Measurements from ENCODE around the gene FBL.

FBL gene

GRCh38 chr19:39842693-39843435 lies 3.3 kb downstream of the FBL start:
- no peak for DNase-seq (ENCODE audit: low read depth)

DNA sequence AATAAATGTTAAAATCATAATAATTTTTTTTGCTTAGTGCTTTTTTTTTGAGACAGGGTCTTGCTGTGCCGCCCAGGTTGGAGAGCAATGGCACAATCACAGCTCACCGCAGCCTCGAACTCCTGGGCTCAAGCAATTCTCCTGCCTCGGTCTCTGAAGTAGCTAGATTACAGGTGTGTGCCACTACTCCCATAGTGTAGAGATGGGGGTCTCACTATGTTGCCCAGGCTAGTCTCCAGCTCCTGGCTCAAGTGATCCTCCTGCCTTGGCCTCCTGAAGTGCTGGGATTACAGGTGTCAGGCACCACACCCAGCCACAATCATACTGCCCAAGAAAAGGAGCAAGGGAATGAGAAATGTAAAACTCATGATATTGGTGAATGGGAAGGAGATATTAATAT lies 5.1 kb downstream of the FBL start:
- DNase-seq (ENCODE audit: low read depth): no peak

DNA sequence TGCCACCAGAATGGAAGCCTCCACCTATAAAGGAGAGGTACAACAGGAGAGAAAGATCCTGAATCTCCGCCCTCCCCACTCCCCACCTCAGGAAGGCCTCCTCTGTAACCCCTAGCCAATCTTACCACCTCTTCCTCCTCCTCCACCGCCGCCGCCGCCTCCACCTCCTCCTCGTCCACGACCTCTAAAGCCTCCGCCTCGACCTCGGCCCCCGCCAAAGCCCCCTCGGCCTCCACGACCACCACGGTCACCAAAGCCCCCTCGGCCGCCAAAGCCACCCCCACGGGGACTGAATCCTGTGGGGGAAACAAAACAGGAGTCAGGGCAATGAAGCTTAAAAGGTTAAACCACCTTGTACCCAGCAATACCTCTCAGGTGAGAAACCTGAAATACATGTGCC lies 5.7 kb downstream of the FBL start:
- DNase-seq (ENCODE audit: low read depth): no peak

DNA sequence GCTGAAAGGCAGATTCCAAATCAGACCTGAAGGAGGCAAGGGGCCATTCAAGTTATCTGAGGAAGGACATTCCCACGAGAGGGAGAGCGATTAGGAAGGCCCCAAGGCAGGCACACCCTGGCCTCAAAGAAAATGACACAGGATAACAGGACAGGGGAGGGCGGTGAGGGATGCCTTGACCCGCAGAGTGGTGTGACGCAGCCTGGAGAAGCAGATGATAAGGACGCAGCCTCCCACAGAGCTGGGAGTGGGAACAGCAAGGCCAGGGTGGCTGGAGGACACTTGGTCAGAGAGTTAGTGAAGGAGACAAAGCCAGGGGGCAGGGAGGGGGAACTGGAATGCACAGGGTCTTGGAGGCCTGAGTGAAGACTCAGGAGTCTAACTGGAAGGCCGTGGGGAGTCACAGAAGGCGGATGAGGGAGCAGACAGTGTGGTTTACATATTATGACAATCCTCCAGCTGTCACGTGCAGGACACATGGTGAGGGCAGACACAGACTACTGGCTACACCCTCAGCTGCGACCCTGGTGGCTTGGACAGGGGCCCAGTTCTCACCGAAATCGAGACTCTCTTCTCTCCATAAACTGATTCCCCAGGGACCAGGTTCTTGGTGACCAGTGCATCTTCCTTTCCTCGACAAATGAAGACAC lies 6.4 kb downstream of the FBL start:
- DNase-seq (ENCODE audit: low read depth): no peak

GRCh38 chr19:39838569-39838968 lies 7.6 kb downstream of the FBL start:
- no peak for DNase-seq (ENCODE audit: low read depth)

DNA sequence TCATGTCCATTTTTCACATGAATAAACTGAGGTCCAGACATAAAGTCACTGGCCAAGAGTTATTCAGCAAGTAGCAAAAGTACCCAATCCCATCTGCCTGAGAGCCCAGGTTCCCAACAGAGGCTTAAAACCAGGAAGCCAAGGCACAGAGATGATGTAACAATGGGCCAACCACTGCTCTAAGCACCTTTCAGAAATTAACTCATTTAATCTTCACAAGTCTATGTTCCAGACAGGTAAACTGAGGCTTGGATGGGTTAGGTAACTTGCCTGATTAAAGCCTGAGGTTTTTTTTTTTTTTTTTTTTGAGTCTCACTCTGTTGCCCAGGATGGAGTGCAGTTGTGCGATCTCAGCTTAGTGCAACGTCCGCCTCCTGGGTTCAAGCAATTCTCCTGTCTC lies 8.2 kb downstream of the FBL start:
- no peak for DNase-seq (ENCODE audit: low read depth)

DNA sequence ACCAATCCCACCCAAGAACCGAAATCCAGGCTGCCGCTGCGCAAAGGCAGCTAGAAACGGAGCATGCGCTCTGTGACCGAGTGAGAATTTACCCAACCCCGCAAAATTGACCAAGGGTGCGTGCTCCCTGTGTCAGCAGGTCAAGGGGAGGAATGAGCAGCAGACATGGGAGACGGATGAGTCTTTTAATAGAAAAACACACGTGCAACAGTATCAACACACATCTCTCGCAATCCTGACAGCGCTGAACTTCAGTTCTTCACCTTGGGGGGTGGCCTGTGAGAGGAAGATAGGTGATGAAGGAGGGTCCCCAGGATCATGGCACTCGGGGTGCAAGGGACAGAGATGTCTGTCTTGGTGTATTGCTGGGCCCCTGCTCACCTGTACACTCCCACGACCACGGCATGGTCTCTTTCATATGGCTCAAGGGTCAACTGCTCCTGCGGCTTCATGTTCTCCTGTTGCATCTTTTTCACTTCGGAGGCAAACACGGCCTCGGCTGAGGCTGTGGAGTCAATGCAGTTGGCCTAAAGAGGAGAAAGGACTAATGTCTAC lies 11.8 kb downstream of the FBL start:
- DNase-seq (ENCODE audit: low read depth): no peak

GRCh38 chr19:39833464-39834286 lies 12.5 kb downstream of the FBL start, which contains the start of gene DYRK1B:
Gene DYRK1B, minus strand, starts transcription at chr19:39834162. Its CDS starts 2,295 bp downstream, at chr19:39831867.
- no peak for DNase-seq (ENCODE audit: low read depth)

- DNase-seq (ENCODE audit: low read depth): no peak
These were observed 13.1 kb downstream of the FBL start for GRCh38 chr19:39833160-39833463.

DNA sequence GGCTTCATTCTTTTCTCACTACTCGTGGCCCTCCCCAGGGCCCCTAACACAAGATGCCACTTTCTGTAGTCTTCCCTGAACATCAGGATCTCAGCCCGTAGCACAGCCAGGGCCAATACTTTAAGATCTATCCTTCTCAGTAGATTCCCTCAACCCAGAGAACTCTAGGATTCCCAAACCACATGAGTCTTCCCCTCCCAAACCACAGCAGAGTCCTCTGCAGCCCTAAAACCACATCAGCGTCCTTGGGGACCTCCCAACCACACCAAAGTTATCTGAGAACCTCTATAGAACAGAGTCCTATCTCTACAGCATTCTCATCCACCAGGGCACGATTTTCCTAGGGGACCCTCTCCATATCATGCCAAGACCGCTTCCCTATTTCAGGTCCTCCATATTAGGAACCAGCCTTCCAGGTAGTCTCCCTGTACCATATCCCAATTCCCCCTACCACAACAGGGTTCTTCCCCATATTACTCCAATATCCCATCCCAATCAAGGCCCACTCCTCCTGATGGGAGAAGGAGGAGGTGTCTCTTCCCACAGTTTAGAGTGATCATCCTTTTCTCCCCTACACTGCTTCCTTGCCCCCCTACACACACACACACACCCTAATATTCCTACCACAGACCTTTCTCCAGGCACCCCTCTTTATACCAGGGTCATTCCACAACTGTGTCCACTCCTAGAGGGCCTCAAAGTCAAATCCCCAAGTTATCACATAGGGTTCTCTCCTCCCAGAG lies 13.7 kb downstream of the FBL start:
- DNase-seq (ENCODE audit: low read depth): no peak

DNA sequence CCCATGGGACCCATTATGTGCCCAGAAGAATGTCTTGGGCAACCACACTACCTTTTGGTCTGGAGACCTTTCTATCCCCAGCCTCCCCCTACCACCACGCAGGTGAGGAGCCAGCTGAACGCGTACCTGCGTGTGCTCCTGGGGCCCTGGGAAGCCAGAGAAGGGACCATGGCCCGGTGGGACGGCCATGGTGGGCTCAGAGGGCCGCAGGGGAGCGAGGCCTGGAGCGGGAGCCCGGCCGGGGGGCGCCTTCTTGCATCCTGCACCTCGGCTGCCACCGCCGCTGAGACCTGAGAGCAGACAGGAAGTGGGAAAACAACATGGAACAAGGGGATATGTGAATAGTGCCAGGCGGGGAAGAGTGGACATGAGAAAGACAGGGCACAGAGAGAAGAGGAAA lies 14.5 kb downstream of the FBL start:
- no peak for DNase-seq (ENCODE audit: low read depth)

DNA sequence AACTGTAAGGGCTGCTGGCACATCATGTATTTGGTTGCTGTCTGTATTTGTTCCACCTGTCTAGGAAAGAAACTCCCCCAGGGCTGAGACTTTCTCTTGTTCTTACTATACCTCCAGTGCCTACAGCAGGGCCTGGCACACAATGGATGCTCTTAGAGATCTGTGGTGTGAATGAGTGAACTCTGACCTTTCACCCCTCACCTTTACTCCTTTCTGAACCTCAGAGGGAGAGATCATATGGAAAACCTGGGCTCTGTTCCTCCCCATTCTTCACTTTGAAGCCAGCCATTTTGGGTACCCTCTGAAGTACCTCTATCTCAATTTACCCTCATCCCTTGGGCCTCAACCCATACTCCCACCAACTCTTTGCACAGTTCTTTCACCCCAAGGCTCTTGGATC lies 15.3 kb downstream of the FBL start:
- DNase-seq (ENCODE audit: low read depth): no peak

DNA sequence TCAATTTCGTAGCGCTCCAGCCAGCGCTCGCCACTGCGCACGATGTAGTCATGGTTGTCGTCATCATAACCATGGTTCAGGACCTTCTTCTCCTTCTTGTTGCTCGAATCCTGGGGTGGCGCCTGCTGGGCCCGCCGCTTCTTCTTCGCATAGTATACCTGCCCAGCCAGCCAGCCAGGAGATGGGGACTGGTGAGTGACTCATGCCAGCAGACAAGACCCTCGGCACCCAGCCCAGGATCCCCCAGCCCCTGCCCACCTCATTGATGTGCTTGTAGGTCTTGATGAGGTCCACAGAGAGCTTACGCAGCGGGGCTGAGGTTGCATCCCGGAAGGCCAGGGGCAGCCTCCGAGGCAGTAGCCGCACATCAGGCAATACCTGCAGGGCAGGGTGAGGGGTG lies 15.8 kb downstream of the FBL start:
- DNase-seq (ENCODE audit: low read depth): no peak

DNA sequence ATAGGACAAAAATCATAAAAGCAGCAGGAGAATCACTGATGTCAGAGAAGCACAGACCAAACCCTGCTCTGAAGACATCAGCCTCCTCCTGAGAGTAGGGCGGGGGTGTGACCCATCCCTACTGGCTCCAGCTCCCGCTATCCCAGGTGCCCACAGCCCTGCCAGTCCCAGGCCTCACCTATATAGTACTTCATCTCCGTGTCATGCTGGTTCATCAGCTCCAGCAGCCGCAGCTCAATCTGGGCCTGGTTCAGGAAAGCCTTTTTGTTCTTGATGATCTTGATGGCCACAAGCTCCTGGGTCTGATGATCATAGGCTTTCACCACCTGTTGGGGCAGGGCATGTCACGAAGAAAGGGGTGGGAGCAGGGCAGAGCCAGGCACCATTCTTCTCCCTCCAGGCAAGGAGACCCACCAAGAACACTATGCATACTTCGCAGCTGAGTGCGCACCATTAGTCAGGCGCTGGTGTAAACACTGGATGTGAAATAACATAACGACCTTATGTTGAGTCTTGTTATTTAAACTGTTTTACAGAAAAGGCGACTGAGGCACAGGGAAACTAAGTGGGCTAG lies 16.4 kb downstream of the FBL start:
- DNase-seq (ENCODE audit: low read depth): no peak

DNA sequence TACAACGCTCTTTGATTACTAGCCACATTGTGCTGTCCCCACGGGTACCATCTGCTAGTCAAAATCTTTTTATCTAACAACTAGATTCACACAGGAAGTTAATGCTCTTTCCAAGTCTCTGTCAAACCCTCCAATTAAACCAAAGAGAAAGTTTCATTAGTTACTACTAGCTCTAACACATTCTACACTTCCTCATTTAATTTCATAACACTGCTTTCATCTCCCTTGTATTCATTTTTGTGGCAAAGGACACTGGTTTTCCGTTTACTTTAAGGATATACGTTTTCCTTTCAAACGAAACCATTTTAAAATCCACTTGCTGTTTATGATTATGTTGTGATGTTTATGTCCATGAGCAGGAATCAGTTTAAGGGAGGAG lies 17.5 kb downstream of the FBL start:
- DNase-seq (ENCODE audit: low read depth): no peak

DNA sequence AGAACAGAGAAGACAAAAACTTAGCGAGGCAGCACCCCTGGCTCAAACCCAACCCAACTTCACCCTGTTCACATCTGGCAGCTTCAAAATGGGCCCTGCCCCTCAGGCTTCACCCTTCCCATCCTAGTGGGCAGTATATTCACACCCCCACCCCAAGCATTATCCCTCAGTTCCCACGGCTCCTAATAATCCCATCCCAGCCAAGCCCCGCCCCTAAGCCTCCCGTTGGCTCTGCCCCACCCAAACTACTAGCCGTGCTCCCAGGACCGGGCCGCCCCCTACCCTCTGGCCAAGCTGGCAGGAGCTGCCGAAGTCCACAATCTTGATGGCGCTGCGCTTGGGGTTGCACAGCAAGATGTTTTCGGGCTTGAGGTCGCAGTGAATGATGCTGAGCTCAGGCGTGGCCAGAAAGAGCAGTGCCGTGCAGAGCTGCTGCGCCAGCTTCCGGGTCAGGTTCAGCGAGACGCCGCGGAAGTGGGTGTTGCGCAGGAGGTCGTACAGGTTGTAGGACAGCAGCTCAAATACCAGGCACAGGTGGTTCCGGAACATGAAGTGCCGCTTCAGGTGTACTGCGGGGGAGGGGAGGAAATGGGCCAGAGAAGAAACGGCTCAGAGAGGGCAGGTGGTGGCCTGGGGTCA lies 18.0 kb downstream of the FBL start:
- no peak for DNase-seq (ENCODE audit: low read depth)

DNA sequence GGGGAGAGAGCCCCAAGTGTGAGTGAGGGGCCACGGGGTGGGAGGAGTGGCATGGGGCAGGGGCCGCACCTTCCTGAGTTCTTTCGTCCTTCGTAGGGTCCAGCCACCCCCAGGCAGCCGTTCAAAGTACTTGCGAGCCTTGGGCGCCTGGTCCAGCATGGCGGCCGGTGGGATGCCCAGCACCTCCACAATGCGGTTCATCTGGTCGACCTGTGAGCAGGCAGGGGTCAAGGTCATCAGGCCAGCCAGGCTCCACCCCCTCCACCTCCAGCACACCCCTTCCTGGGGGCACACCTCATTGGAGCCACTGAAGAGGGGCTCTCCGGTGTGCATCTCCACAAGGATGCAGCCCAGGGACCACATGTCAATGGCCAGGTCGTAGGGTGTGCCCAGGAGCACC lies 19.0 kb downstream of the FBL start:
- no peak for DNase-seq (ENCODE audit: low read depth)

- DNase-seq (ENCODE audit: low read depth): no peak
These were observed 19.8 kb downstream of the FBL start for GRCh38 chr19:39826311-39826945.

- no peak for DNase-seq (ENCODE audit: low read depth)
These were observed 20.6 kb downstream of the FBL start for GRCh38 chr19:39825531-39826076.

DNA sequence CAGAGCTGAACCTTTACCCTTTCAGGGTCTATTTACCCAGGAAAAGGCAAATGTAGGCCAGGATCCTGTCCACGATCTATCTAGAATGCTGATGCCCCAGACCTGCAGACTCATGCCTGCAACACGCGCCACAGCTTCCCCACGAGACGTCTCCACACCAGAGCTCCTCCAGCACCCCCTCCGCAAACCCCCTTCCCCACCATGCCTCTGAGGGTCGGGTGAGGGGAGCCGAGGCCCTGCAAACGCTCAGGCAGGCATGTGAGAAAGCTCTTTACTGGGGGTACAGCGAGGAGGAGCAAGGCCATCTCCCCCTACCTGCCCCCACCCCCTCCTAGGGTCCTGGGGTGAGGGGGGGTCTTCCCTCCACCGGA lies 21.1 kb downstream of the FBL start:
- DNase-seq (ENCODE audit: low read depth): no peak
